HCT116 (cell line): ENCODE measurements around the gene MARVELD3. TPM values are rescaled to one million over a fixed set of nuclear protein-coding genes. Genes with fewer than 3 reads are reported as not detected.

Source experiments
- ATAC-seq: fragments of 200-7000 bp; cut with Tn5 transposase; 2 replicates; pipeline ENCODE4 v1.9.1; 2020; ENCODE audit warnings: mild to moderate bottlenecking, moderate library complexity
- BruUV-seq: library from RNA; stranded (reverse); fragments of 400-500 nt; replicated peaks from 2 replicates; lab custom pipeline; 2021; lab: Mats Ljungman, UMichigan
- CTCF ChIA-PET: fragments of 300-600 bp; sonication (Branson Sonifier 250); formaldehyde crosslinking; loops from one replicate; lab custom pipeline; 2021; ENCODE audit warnings: antibody characterized with exemption; lab: Charles Lee
- POLR2A ChIA-PET: fragments of 300-600, 350-600 bp; sonication (Branson Sonifier 250); formaldehyde crosslinking; loops from one replicate; lab custom pipeline; 2021; ENCODE audit warnings: antibody characterized with exemption; lab: Charles Lee
- RAD21 ChIA-PET, 2 experiments: fragments of 300-600 bp; sonication (Branson Sonifier 250); formaldehyde crosslinking; loops; one replicate each; lab custom pipeline; 2023; ENCODE audit warnings: low total read pairs in 2 of 2; ENCODE audit not compliant: uncharacterized antibody in 2 of 2, unreplicated experiment in 2 of 2, low non-redundant PET in 1 of 2; lab: Charles Lee
- DNase-seq: peaks from one replicate; pipeline ENCODE4 v3.0.0-alpha.2; 2010; ENCODE audit warnings: low read depth, low spot score
- H2AFZ ChIP-seq: fragments of 200-600 bp; shearing (Covaris generic), sonication (generic); 2 replicates; pipeline ENCODE4 v1.6.1; 2017; ENCODE audit warnings: low read depth, mixed run types, mixed read lengths, antibody characterized with exemption, low read length; ENCODE audit not compliant: poor library complexity, severe bottlenecking
- H3K27ac ChIP-seq: 2 replicates; pipeline ENCODE4 v1.5.1; 2012; ENCODE audit warnings: low read depth, low read length
- H3K27me3 ChIP-seq: fragments of 200-600 bp; sonication (generic); 2 replicates; pipeline ENCODE4 v1.6.1; 2016; ENCODE audit warnings: mixed run types, low read length, mixed read lengths; ENCODE audit not compliant: insufficient read depth
- H3K36me3 ChIP-seq, 2 experiments: fragments of 200-500 bp in 1 of 2; fragments of 200-600 bp in 1 of 2; sonication (Bioruptor generic) in 1 of 2; sonication (generic) in 1 of 2; 2 replicates each; pipeline versions ENCODE4 v1.5.1 to v1.6.1; 2014 to 2016; ENCODE audit warnings: low read length in 2 of 2, inconsistent platforms in 1 of 2, mixed read lengths in 1 of 2, mixed run types in 1 of 2; ENCODE audit not compliant: insufficient read depth in 2 of 2, control insufficient read depth in 1 of 2
- H3K4me1 ChIP-seq, 2 experiments: fragments of 200-600 bp in 1 of 2; sonication (generic) in 1 of 2; 2 replicates each; pipeline versions ENCODE4 v1.5.1 to v1.6.1; 2012 to 2017; ENCODE audit warnings: low read length in 2 of 2, inconsistent platforms in 1 of 2, mild to moderate bottlenecking in 1 of 2, mixed read lengths in 1 of 2, mixed run types in 1 of 2, moderate library complexity in 1 of 2; ENCODE audit not compliant: insufficient read depth in 2 of 2, control insufficient read depth in 1 of 2
- H3K4me2 ChIP-seq: fragments of 200-600 bp; sonication (generic); 2 replicates; pipeline ENCODE4 v1.6.1; 2017; ENCODE audit warnings: mixed run types, low read length, mixed read lengths
- H3K4me3 ChIP-seq, 2 experiments: fragments of 200-600 bp in 1 of 2; sonication (generic) in 1 of 2; replicated peaks in 1 of 2; 2 replicates each; pipeline ENCODE4 v1.5.1; 2011 to 2016; ENCODE audit warnings: low read length in 2 of 2, control low read depth in 1 of 2, low read depth in 1 of 2, mild to moderate bottlenecking in 1 of 2, mixed read lengths in 1 of 2, mixed run types in 1 of 2
- H3K79me2 ChIP-seq: fragments of 200-600 bp; sonication (generic); 2 replicates; pipeline ENCODE4 v1.6.1; 2017; ENCODE audit warnings: mild to moderate bottlenecking, mixed run types, low read length, moderate library complexity, mixed read lengths; ENCODE audit not compliant: insufficient read depth
- H3K9ac ChIP-seq: fragments of 200-600 bp; sonication (generic); 2 replicates; pipeline ENCODE4 v1.6.1; 2016; ENCODE audit warnings: low read length, mixed read lengths
- H3K9me2 ChIP-seq: fragments of 200-600 bp; sonication (generic), shearing (Covaris generic); 2 replicates; pipeline ENCODE4 v1.6.1; 2017; ENCODE audit warnings: mixed run types, mild to moderate bottlenecking, moderate library complexity; ENCODE audit not compliant: insufficient read depth
- H3K9me3 ChIP-seq, 2 experiments: fragments of 200-500 bp in 1 of 2; fragments of 200-600 bp in 1 of 2; sonication (Bioruptor generic) in 1 of 2; sonication (generic) in 1 of 2; 2 replicates each; pipeline ENCODE4 v1.6.1; 2014 to 2017; ENCODE audit warnings: low read length in 2 of 2, mixed read lengths in 2 of 2, inconsistent platforms in 1 of 2, low read depth in 1 of 2, mild to moderate bottlenecking in 1 of 2, mixed run types in 1 of 2, moderate library complexity in 1 of 2; ENCODE audit not compliant: control insufficient read depth in 1 of 2, insufficient read depth in 1 of 2
- H4K20me1 ChIP-seq: fragments of 200-600 bp; sonication (generic), shearing (Covaris generic); 2 replicates; pipeline ENCODE4 v1.6.1; 2017; ENCODE audit warnings: mixed run types, mild to moderate bottlenecking, moderate library complexity; ENCODE audit not compliant: insufficient read depth
- CBX3 ChIP-seq: IDR thresholded peaks from 2 replicates; pipeline ENCODE4 v1.6.1; 2012; ENCODE audit warnings: low read depth
- CEBPB ChIP-seq: IDR thresholded peaks from 2 replicates; pipeline ENCODE4 v1.6.1; 2012; ENCODE audit warnings: low read depth
- EGR1 ChIP-seq: IDR thresholded peaks from 2 replicates; pipeline ENCODE4 v1.6.1; 2012; ENCODE audit warnings: low read depth
- EZH2 ChIP-seq: fragments of 200-600 bp; sonication (generic); IDR thresholded peaks from 2 replicates; pipeline ENCODE4 v1.6.1; 2017; ENCODE audit warnings: antibody characterized with exemption, mixed run types
- EZH2phosphoT487 ChIP-seq: fragments of 200-600 bp; IDR thresholded peaks from 2 replicates; pipeline ENCODE4 v1.6.1; 2018; ENCODE audit warnings: antibody characterized with exemption, borderline replicate concordance
- POLR2A ChIP-seq: IDR thresholded peaks from 2 replicates; pipeline ENCODE4 v1.7.0; 2011; ENCODE audit warnings: borderline replicate concordance; ENCODE audit not compliant: insufficient read depth, insufficient read length; ENCODE audit errors: extremely low read depth
- POLR2AphosphoS5 ChIP-seq: IDR thresholded peaks from 2 replicates; pipeline ENCODE4 v1.6.1; 2011; ENCODE audit warnings: mild to moderate bottlenecking, low read depth, low read length, moderate library complexity
- RAD21 ChIP-seq: IDR thresholded peaks from 2 replicates; pipeline ENCODE4 v1.6.1; 2012; ENCODE audit warnings: low read depth, mild to moderate bottlenecking
- TCF7L2 ChIP-seq: IDR thresholded peaks from 2 replicates; pipeline ENCODE4 v1.7.0; 2011; ENCODE audit warnings: borderline replicate concordance, inconsistent platforms; ENCODE audit not compliant: insufficient read depth, insufficient read length; ENCODE audit errors: extremely low read depth
- ZFX ChIP-seq: fragments of 450-650 bp; IDR thresholded peaks from 2 replicates; pipeline ENCODE4 v1.6.1; 2017
- ZNF274 ChIP-seq: fragments of 200-500 bp; sonication (Bioruptor generic); IDR thresholded peaks from 2 replicates; pipeline ENCODE4 v1.6.1; 2014; ENCODE audit warnings: mild to moderate bottlenecking, low read depth, low read length, inconsistent platforms
- intact Hi-C: fragments of 100-400 bp; cut with micrococcal nuclease; formaldehyde crosslinking; loops from 2 replicates; pipeline ENCODE4 v1.10.0; 2022
- total RNA-seq: library from RNA; stranded (reverse); gene quantifications from one replicate; pipeline ENCODE4 v1.2.1, GENCODE V29; 2021; ENCODE audit not compliant: unreplicated experiment
- TF ChIP-seq, protein P1 (sequence below): IDR thresholded peaks from 2 replicates; pipeline ENCODE4 v1.6.1; 2012
- TF ChIP-seq, protein P2 (sequence below), 3 experiments: fragments of 200-600 bp in 1 of 3; sonication (generic) in 1 of 3; IDR thresholded peaks in 2 of 3; conservative IDR thresholded peaks in 1 of 3; 2 replicates each; pipeline ENCODE4 v1.5.1; 2012 to 2017; ENCODE audit warnings: low read depth in 2 of 3, low read length in 2 of 3, antibody characterized with exemption in 1 of 3, borderline replicate concordance in 1 of 3, control low read depth in 1 of 3, mild to moderate bottlenecking in 1 of 3, mixed read lengths in 1 of 3, mixed run types in 1 of 3, moderate library complexity in 1 of 3; ENCODE audit not compliant: insufficient read depth in 1 of 3

Gene MARVELD3
- total RNA-seq, 1 experiment from 2014 or later: 20.9 TPM

GRCh38 chr16:71629278-71630016 lies 3.5 kb downstream of the MARVELD3 start:
- peaks cover 7 to 12% of the 10 kb centered on the region in 2 experiments; a peak in 3 of 4 replicates for H3K4me1 ChIP-seq
- no peak for DNase-seq
- no peaks in the 10 kb centered on the region for H4K20me1 ChIP-seq
- POLR2A ChIA-PET: no interaction called here
- H3K27ac ChIP-seq: no peak overlapping the region
- no peak overlapping the region for H3K4me2 ChIP-seq
- no peak overlapping the region for H3K9ac ChIP-seq
- H3K36me3 ChIP-seq: peaks cover 13 to 30% of the 10 kb centered on the region in 2 experiments; a peak in 3 of 4 replicates
- BruUV-seq: no TSS peak
- H3K79me2 ChIP-seq: peaks cover 30% of the 10 kb centered on the region
- no peaks in the 10 kb centered on the region for H3K9me3 ChIP-seq
- TF ChIP-seq POLR2A: no peak
- TF ChIP-seq CBX3: no peak
- no peak for TF ChIP-seq ZNF274
- TF ChIP-seq EZH2: no peak
- no peak for TF ChIP-seq EGR1
- TF ChIP-seq, protein P1, sequence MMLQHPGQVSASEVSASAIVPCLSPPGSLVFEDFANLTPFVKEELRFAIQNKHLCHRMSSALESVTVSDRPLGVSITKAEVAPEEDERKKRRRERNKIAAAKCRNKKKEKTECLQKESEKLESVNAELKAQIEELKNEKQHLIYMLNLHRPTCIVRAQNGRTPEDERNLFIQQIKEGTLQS: no peak
- TF ChIP-seq, protein P2, sequence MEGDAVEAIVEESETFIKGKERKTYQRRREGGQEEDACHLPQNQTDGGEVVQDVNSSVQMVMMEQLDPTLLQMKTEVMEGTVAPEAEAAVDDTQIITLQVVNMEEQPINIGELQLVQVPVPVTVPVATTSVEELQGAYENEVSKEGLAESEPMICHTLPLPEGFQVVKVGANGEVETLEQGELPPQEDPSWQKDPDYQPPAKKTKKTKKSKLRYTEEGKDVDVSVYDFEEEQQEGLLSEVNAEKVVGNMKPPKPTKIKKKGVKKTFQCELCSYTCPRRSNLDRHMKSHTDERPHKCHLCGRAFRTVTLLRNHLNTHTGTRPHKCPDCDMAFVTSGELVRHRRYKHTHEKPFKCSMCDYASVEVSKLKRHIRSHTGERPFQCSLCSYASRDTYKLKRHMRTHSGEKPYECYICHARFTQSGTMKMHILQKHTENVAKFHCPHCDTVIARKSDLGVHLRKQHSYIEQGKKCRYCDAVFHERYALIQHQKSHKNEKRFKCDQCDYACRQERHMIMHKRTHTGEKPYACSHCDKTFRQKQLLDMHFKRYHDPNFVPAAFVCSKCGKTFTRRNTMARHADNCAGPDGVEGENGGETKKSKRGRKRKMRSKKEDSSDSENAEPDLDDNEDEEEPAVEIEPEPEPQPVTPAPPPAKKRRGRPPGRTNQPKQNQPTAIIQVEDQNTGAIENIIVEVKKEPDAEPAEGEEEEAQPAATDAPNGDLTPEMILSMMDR (IDR thresholded peaks at IDR 0.05 in 2 of 3, conservative IDR thresholded peaks at IDR 0.05 in 1 of 3; ENCODE audit: borderline replicate concordance in 1 of 3, insufficient read depth in 1 of 3, low read depth in 2 of 3, low read length in 2 of 3): no peak
- TF ChIP-seq EZH2phosphoT487: no peak
- no peak for TF ChIP-seq POLR2AphosphoS5
- TF ChIP-seq ZFX: no peak
- TF ChIP-seq TCF7L2: no peak
- no peak for TF ChIP-seq RAD21
- TF ChIP-seq CEBPB: no peak
- no peaks in the 10 kb centered on the region for H3K27me3 ChIP-seq
- H3K9me2 ChIP-seq: no peaks in the 10 kb centered on the region
- intact Hi-C loops: no loop called here
- ATAC-seq: no peak
- CTCF ChIA-PET: interaction anchor here (3.5 kb wide), 1 partner anchor 18 kb away, joined by 17 read pairs; no protein-coding TSS in a partner anchor
- H3K4me3 ChIP-seq: no peak overlapping the region
- RAD21 ChIA-PET: no interaction called here
- H2AFZ ChIP-seq: no peak overlapping the region
